ENCODE measurements around the gene TMC4. TPM values are rescaled to one million over a fixed set of nuclear protein-coding genes. Genes with fewer than 3 reads are reported as not detected.

TMC4 gene
- total RNA-seq, 1 experiment from 2014 or later = 175 TPM

- 0 out of 2 replicates have a peak, but pooled peaks cover 8% of the 10 kb centered on the region for H3K36me3 ChIP-seq (ENCODE audit: low read depth)
- no peaks in the 10 kb centered on the region for H3K27me3 ChIP-seq (ENCODE audit: insufficient read depth, low read depth)
- H2AFZ ChIP-seq = no peak overlapping the region
- H3K4me1 ChIP-seq (replicated peaks; ENCODE audit: insufficient read depth) = peaks cover 26% of the 10 kb centered on the region
- TF ChIP-seq EZH2 (IDR thresholded peaks at IDR 0.05; ENCODE audit: low read depth) (no peak), CTCF (conservative IDR thresholded peaks at IDR 0.05) (no peak; the same call in 1 of the 2 replicates)
- H3K9me3 ChIP-seq (ENCODE audit: insufficient read depth, low read depth) = no peaks in the 10 kb centered on the region
- intact Hi-C loops (cut with micrococcal nuclease; ENCODE audit: unreplicated experiment) = no loop called here
- H3F3A ChIP-seq (ENCODE audit: insufficient read depth, low read depth) = peaks cover 72% of the 10 kb centered on the region
- BruUV-seq (replicated peaks) = no TSS peak
- H3K27ac ChIP-seq = no peak overlapping the region
- ChIA-PET POLR2A (ENCODE audit: unreplicated experiment) (no interaction called here), CTCF (no interaction called here)
- peaks cover 32% of the 10 kb centered on the region for H4K20me1 ChIP-seq (ENCODE audit: insufficient read depth)
- H3K4me3 ChIP-seq = no peak overlapping the region
- H3K79me2 ChIP-seq (ENCODE audit: low read depth) = peaks cover 14% of the 10 kb centered on the region
- no peaks in the 10 kb centered on the region for H3K9me2 ChIP-seq (ENCODE audit: insufficient read depth)
- peak in 1 of 2 experiments; percentile 73 for DNase-seq
- no peak overlapping the region for H3K4me2 ChIP-seq
These were observed 16.0 kb downstream of the TMC4 start for GRCh38 chr19:54156953-54157352.

- ChIA-PET CTCF (interaction anchor here (0.5 kb wide), 1 partner anchor 133 kb away, joined by 3 read pairs; no protein-coding TSS in a partner anchor), POLR2A (ENCODE audit: unreplicated experiment) (interaction anchor here (0.7 kb wide), 1 partner anchor 17 kb away, joined by 4 read pairs; no protein-coding TSS in a partner anchor)
- peaks cover 36% of the 10 kb centered on the region for H4K20me1 ChIP-seq (ENCODE audit: insufficient read depth)
- H3K79me2 ChIP-seq (ENCODE audit: low read depth) = peaks cover 14% of the 10 kb centered on the region
- BruUV-seq (replicated peaks) = no TSS peak
- no peak overlapping the region for H3K4me3 ChIP-seq
- H3K4me1 ChIP-seq (replicated peaks; ENCODE audit: insufficient read depth) = peaks cover 22% of the 10 kb centered on the region
- TF ChIP-seq CTCF (conservative IDR thresholded peaks at IDR 0.05) (no peak), EZH2 (IDR thresholded peaks at IDR 0.05; ENCODE audit: low read depth) (no peak)
- H3K4me2 ChIP-seq = no peak overlapping the region
- DNase-seq = peak in 1 of 2 experiments; percentile 2
- H3K36me3 ChIP-seq (ENCODE audit: low read depth) = peaks cover 13% of the 10 kb centered on the region
- H3K9me3 ChIP-seq (ENCODE audit: insufficient read depth, low read depth) = no peaks in the 10 kb centered on the region
- no peaks in the 10 kb centered on the region for H3K27me3 ChIP-seq (ENCODE audit: insufficient read depth, low read depth)
- H3F3A ChIP-seq (ENCODE audit: insufficient read depth, low read depth) = peaks cover 72% of the 10 kb centered on the region
- H3K27ac ChIP-seq = no peak overlapping the region
- no peak overlapping the region for H2AFZ ChIP-seq
- no peaks in the 10 kb centered on the region for H3K9me2 ChIP-seq (ENCODE audit: insufficient read depth)
- intact Hi-C loops (cut with micrococcal nuclease; ENCODE audit: unreplicated experiment) = no loop called here
These were observed 16.5 kb downstream of the TMC4 start for GRCh38 chr19:54156490-54156889.

- DNase-seq = peak in 1 of 2 experiments; percentile 19
- Histone ChIP-seq H3K79me2 (ENCODE audit: low read depth) (peaks cover 14% of the 10 kb centered on the region), H3K4me3 (no peak overlapping the region), H3K4me2 (no peak overlapping the region), H4K20me1 (ENCODE audit: insufficient read depth) (peaks cover 41% of the 10 kb centered on the region), H3K4me1 (replicated peaks; ENCODE audit: insufficient read depth) (peaks cover 14% of the 10 kb centered on the region), H3K27ac (no peak overlapping the region), H3K9me2 (ENCODE audit: insufficient read depth) (no peaks in the 10 kb centered on the region), H3F3A (ENCODE audit: insufficient read depth, low read depth) (peaks cover 76% of the 10 kb centered on the region), H3K27me3 (ENCODE audit: insufficient read depth, low read depth) (no peaks in the 10 kb centered on the region), H2AFZ (no peak overlapping the region), H3K9me3 (ENCODE audit: insufficient read depth, low read depth) (no peaks in the 10 kb centered on the region), H3K36me3 (ENCODE audit: low read depth) (peaks cover 16% of the 10 kb centered on the region)
- intact Hi-C loops (cut with micrococcal nuclease; ENCODE audit: unreplicated experiment) = no loop called here
- POLR2A ChIA-PET (ENCODE audit: unreplicated experiment) = interaction anchor here (0.7 kb wide), 1 partner anchor 18 kb away, joined by 4 read pairs; no protein-coding TSS in a partner anchor
- TF ChIP-seq EZH2 (IDR thresholded peaks at IDR 0.05; ENCODE audit: low read depth) (no peak), CTCF (conservative IDR thresholded peaks at IDR 0.05) (no peak)
- CTCF ChIA-PET = interaction anchor here (0.5 kb wide), 1 partner anchor 132 kb away, joined by 3 read pairs; no protein-coding TSS in a partner anchor
- no TSS peak for BruUV-seq (replicated peaks)
These were observed 17.3 kb downstream of the TMC4 start for GRCh38 chr19:54155694-54156093.

Measured in PC-9 (cell line).